A673 (cell line): ENCODE measurements around the gene CLDN1. TPM values are rescaled to one million over a fixed set of nuclear protein-coding genes. Genes with fewer than 3 reads are reported as not detected.

ENCODE experiments used
- BruUV-seq: library from RNA; stranded (reverse); fragments of 400-500 nt; replicated peaks from 2 replicates; lab custom pipeline; 2021; lab: Mats Ljungman, UMichigan
- CTCF ChIA-PET: fragments of 300-600 bp; sonication (Branson Sonifier 250); formaldehyde crosslinking; loops from one replicate; lab custom pipeline; 2022; ENCODE audit warnings: antibody characterized with exemption; lab: Charles Lee
- POLR2A ChIA-PET: fragments of 300-600 bp; sonication (Branson Sonifier 250); formaldehyde crosslinking; loops from one replicate; lab custom pipeline; 2022; ENCODE audit warnings: antibody characterized with exemption; ENCODE audit not compliant: low non-redundant PET; lab: Charles Lee
- DNase-seq: peaks from one replicate; pipeline ENCODE4 v3.0.0-alpha.2; 2015; ENCODE audit warnings: low spot score
- H3K27ac ChIP-seq: fragments of 200-600 bp; sonication (generic); 2 replicates; pipeline ENCODE4 v1.5.1; 2016; ENCODE audit warnings: mixed run types, low read depth, mild to moderate bottlenecking, mixed read lengths, antibody characterized with exemption, low read length; ENCODE audit not compliant: poor library complexity, severe bottlenecking
- H3K27me3 ChIP-seq: fragments of 200-600 bp; sonication (generic); replicated peaks from 2 replicates; pipeline ENCODE4 v1.6.1; 2017; ENCODE audit warnings: mixed run types, low read depth, mild to moderate bottlenecking, mixed read lengths, antibody characterized with exemption, low read length; ENCODE audit not compliant: insufficient read depth, poor library complexity
- H3K36me3 ChIP-seq: fragments of 200-600 bp; sonication (generic); 2 replicates; pipeline ENCODE4 v1.6.1; 2016; ENCODE audit warnings: mixed run types, mild to moderate bottlenecking, mixed read lengths, antibody characterized with exemption, low read length; ENCODE audit not compliant: insufficient read depth, poor library complexity, severe bottlenecking
- H3K4me1 ChIP-seq: fragments of 200-600 bp; sonication (generic); 2 replicates; pipeline ENCODE4 v1.6.1; 2017; ENCODE audit warnings: mixed run types, mild to moderate bottlenecking, mixed read lengths, antibody characterized with exemption, low read length; ENCODE audit not compliant: insufficient read depth, poor library complexity, severe bottlenecking
- H3K4me3 ChIP-seq: fragments of 200-600 bp; sonication (generic); 2 replicates; pipeline ENCODE4 v1.5.1; 2016; ENCODE audit warnings: low read depth, mixed run types, mild to moderate bottlenecking, mixed read lengths, low read length; ENCODE audit not compliant: poor library complexity, severe bottlenecking
- H3K9me3 ChIP-seq: fragments of 200-600 bp; sonication (generic); 2 replicates; pipeline ENCODE4 v1.6.1; 2016; ENCODE audit warnings: mixed run types, low read depth, mild to moderate bottlenecking, mixed read lengths, antibody characterized with exemption, low read length; ENCODE audit not compliant: poor library complexity, severe bottlenecking
- CTCF ChIP-seq: fragments of 300-800, 200-600 bp; sonication (generic); conservative IDR thresholded peaks from 2 replicates; pipeline ENCODE4 v1.5.1; 2017; ENCODE audit warnings: low read depth, mild to moderate bottlenecking, antibody characterized with exemption, low read length, moderate library complexity, mixed read lengths
- EZH2 ChIP-seq: fragments of 200-600 bp; sonication (generic); IDR thresholded peaks from 2 replicates; pipeline ENCODE4 v1.6.1; 2017; ENCODE audit warnings: borderline replicate concordance, low read depth, mild to moderate bottlenecking, mixed read lengths, antibody characterized with exemption, low read length; ENCODE audit not compliant: poor library complexity, severe bottlenecking
- intact Hi-C: fragments of 100-400 bp; cut with micrococcal nuclease; formaldehyde crosslinking; loops from one replicate; pipeline ENCODE4 v1.10.0; 2022; ENCODE audit not compliant: unreplicated experiment
- total RNA-seq: library from RNA; stranded (reverse); gene quantifications from 2 replicates; pipeline ENCODE4 v1.2.3, GENCODE V29; 2021

Gene CLDN1
- total RNA-seq, 1 experiment from 2014 or later, result 184 TPM

GRCh38 chr3:190362258-190362657, 40.0 kb upstream of the CLDN1 start:
- TF ChIP-seq CTCF, result no peak
- no peak for TF ChIP-seq EZH2
- no peaks in the 10 kb centered on the region for H3K36me3 ChIP-seq
- BruUV-seq, result no TSS peak
- no peaks in the 10 kb centered on the region for H3K27me3 ChIP-seq
- POLR2A ChIA-PET, result no interaction called here
- no peak overlapping the region for H3K4me3 ChIP-seq
- H3K27ac ChIP-seq, result no peak overlapping the region
- CTCF ChIA-PET, result no interaction called here
- no peaks in the 10 kb centered on the region for H3K4me1 ChIP-seq
- no peak for DNase-seq
- intact Hi-C loops, result no loop called here
- H3K9me3 ChIP-seq, result no peaks in the 10 kb centered on the region

GRCh38 chr3:190361791-190362190, 39.5 kb upstream of the CLDN1 start:
- Histone ChIP-seq H3K27me3 (no peaks in the 10 kb centered on the region), H3K4me1 (no peaks in the 10 kb centered on the region), H3K4me3 (no peak overlapping the region), H3K9me3 (no peaks in the 10 kb centered on the region), H3K27ac (no peak overlapping the region), H3K36me3 (no peaks in the 10 kb centered on the region)
- POLR2A ChIA-PET, result no interaction called here
- CTCF ChIA-PET, result no interaction called here
- no peak for DNase-seq
- no TSS peak for BruUV-seq
- intact Hi-C loops, result no loop called here
- TF ChIP-seq EZH2 (no peak), CTCF (no peak)

- Histone ChIP-seq H3K9me3 (no peaks in the 10 kb centered on the region), H3K27ac (no peak overlapping the region), H3K27me3 (no peaks in the 10 kb centered on the region), H3K36me3 (no peaks in the 10 kb centered on the region), H3K4me1 (no peaks in the 10 kb centered on the region), H3K4me3 (no peak overlapping the region)
- POLR2A ChIA-PET, result no interaction called here
- BruUV-seq, result no TSS peak
- TF ChIP-seq CTCF (no peak), EZH2 (no peak)
- no peak for DNase-seq
- CTCF ChIA-PET, result no interaction called here
- intact Hi-C loops, result no loop called here
These were observed 38.0 kb upstream of the CLDN1 start for GRCh38 chr3:190360228-190360627.
